ENCODE measurements around the gene SCAPER.

DNA sequence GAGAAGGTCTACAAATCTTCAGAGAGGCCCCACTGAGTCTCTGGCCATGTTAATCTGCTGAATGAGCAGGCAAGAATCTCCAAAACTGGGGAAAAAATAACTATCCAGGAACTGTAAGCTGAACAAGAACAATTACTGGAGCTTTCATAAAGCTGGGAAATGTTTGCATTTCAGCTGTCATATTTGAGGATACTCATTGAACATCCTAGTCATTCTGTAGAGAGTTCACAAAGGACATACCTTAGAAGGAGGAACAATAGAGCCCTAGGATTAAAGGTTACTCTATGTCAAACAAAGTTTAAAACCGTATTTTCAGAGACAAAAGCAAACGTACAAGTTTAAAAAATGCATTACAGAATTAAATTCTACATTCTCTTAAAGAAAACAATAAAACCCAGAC, 257.5 kb downstream of the SCAPER start:
- TF ChIP-seq, protein P1, sequence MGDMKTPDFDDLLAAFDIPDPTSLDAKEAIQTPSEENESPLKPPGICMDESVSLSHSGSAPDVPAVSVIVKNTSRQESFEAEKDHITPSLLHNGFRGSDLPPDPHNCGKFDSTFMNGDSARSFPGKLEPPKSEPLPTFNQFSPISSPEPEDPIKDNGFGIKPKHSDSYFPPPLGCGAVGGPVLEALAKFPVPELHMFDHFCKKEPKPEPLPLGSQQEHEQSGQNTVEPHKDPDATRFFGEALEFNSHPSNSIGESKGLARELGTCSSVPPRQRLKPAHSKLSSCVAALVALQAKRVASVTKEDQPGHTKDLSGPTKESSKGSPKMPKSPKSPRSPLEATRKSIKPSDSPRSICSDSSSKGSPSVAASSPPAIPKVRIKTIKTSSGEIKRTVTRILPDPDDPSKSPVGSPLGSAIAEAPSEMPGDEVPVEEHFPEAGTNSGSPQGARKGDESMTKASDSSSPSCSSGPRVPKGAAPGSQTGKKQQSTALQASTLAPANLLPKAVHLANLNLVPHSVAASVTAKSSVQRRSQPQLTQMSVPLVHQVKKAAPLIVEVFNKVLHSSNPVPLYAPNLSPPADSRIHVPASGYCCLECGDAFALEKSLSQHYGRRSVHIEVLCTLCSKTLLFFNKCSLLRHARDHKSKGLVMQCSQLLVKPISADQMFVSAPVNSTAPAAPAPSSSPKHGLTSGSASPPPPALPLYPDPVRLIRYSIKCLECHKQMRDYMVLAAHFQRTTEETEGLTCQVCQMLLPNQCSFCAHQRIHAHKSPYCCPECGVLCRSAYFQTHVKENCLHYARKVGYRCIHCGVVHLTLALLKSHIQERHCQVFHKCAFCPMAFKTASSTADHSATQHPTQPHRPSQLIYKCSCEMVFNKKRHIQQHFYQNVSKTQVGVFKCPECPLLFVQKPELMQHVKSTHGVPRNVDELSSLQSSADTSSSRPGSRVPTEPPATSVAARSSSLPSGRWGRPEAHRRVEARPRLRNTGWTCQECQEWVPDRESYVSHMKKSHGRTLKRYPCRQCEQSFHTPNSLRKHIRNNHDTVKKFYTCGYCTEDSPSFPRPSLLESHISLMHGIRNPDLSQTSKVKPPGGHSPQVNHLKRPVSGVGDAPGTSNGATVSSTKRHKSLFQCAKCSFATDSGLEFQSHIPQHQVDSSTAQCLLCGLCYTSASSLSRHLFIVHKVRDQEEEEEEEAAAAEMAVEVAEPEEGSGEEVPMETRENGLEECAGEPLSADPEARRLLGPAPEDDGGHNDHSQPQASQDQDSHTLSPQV (IDR thresholded peaks at IDR 0.05): no peak
- TF ChIP-seq ATF7 (IDR thresholded peaks at IDR 0.05; ENCODE audit: low read depth): no peak
- no peak for TF ChIP-seq GABPA (IDR thresholded peaks at IDR 0.05; ENCODE audit: low read depth)
- TF ChIP-seq, protein P2, sequence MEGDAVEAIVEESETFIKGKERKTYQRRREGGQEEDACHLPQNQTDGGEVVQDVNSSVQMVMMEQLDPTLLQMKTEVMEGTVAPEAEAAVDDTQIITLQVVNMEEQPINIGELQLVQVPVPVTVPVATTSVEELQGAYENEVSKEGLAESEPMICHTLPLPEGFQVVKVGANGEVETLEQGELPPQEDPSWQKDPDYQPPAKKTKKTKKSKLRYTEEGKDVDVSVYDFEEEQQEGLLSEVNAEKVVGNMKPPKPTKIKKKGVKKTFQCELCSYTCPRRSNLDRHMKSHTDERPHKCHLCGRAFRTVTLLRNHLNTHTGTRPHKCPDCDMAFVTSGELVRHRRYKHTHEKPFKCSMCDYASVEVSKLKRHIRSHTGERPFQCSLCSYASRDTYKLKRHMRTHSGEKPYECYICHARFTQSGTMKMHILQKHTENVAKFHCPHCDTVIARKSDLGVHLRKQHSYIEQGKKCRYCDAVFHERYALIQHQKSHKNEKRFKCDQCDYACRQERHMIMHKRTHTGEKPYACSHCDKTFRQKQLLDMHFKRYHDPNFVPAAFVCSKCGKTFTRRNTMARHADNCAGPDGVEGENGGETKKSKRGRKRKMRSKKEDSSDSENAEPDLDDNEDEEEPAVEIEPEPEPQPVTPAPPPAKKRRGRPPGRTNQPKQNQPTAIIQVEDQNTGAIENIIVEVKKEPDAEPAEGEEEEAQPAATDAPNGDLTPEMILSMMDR (IDR thresholded peaks at IDR 0.05 in 2 of 3, conservative IDR thresholded peaks at IDR 0.05 in 1 of 3; ENCODE audit: control insufficient read depth in 2 of 3, extremely low read depth in 1 of 3, insufficient read depth in 1 of 3, low read depth in 3 of 3, low read length in 3 of 3): no peak
- TF ChIP-seq, protein P3, sequence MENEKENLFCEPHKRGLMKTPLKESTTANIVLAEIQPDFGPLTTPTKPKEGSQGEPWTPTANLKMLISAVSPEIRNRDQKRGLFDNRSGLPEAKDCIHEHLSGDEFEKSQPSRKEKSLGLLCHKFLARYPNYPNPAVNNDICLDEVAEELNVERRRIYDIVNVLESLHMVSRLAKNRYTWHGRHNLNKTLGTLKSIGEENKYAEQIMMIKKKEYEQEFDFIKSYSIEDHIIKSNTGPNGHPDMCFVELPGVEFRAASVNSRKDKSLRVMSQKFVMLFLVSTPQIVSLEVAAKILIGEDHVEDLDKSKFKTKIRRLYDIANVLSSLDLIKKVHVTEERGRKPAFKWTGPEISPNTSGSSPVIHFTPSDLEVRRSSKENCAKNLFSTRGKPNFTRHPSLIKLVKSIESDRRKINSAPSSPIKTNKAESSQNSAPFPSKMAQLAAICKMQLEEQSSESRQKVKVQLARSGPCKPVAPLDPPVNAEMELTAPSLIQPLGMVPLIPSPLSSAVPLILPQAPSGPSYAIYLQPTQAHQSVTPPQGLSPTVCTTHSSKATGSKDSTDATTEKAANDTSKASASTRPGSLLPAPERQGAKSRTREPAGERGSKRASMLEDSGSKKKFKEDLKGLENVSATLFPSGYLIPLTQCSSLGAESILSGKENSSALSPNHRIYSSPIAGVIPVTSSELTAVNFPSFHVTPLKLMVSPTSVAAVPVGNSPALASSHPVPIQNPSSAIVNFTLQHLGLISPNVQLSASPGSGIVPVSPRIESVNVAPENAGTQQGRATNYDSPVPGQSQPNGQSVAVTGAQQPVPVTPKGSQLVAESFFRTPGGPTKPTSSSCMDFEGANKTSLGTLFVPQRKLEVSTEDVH (IDR thresholded peaks at IDR 0.05; ENCODE audit: low read depth, partially characterized antibody): no peak
- TF ChIP-seq, protein P4, sequence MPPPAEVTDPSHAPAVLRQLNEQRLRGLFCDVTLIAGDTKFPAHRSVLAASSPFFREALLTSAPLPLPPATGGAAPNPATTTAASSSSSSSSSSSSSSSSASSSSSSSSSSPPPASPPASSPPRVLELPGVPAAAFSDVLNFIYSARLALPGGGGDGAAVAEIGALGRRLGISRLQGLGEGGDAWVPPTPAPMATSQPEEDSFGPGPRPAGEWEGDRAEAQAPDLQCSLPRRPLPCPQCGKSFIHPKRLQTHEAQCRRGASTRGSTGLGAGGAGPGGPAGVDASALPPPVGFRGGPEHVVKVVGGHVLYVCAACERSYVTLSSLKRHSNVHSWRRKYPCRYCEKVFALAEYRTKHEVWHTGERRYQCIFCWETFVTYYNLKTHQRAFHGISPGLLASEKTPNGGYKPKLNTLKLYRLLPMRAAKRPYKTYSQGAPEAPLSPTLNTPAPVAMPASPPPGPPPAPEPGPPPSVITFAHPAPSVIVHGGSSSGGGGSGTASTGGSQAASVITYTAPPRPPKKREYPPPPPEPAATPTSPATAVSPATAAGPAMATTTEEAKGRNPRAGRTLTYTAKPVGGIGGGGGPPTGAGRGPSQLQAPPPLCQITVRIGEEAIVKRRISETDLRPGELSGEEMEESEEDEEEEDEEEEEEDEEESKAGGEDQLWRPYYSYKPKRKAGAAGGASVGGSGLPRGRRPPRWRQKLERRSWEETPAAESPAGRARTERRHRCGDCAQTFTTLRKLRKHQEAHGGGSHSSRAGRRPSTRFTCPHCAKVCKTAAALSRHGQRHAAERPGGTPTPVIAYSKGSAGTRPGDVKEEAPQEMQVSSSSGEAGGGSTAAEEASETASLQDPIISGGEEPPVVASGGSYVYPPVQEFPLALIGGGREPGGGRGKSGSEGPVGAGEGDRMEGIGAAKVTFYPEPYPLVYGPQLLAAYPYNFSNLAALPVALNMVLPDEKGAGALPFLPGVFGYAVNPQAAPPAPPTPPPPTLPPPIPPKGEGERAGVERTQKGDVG (CRISPR knock-in tag; IDR thresholded peaks at IDR 0.05): no peak
- no peak for TF ChIP-seq RAD21 (IDR thresholded peaks at IDR 0.05; ENCODE audit: insufficient read depth, low read depth, low read length)
- no peak for TF ChIP-seq ETV6 (conservative IDR thresholded peaks at IDR 0.05 in 1 of 2, IDR thresholded peaks at IDR 0.05 in 1 of 2; ENCODE audit: borderline replicate concordance in 1 of 2, low read depth in 1 of 2)
- TF ChIP-seq ZSCAN29 (IDR thresholded peaks at IDR 0.05): no peak
- TF ChIP-seq SMC3 (IDR thresholded peaks at IDR 0.05; ENCODE audit: borderline replicate concordance, low read length): no peak
- TF ChIP-seq LARP7 (IDR thresholded peaks at IDR 0.05): no peak

Measured in GM12878 (cell line).